Measurements from ENCODE around the gene UPK1A. TPM values are rescaled to one million over a fixed set of nuclear protein-coding genes. Genes with fewer than 3 reads are reported as not detected.

UPK1A gene
- total RNA-seq, 1 donor from 2014 or later: 0.65 TPM

DNA sequence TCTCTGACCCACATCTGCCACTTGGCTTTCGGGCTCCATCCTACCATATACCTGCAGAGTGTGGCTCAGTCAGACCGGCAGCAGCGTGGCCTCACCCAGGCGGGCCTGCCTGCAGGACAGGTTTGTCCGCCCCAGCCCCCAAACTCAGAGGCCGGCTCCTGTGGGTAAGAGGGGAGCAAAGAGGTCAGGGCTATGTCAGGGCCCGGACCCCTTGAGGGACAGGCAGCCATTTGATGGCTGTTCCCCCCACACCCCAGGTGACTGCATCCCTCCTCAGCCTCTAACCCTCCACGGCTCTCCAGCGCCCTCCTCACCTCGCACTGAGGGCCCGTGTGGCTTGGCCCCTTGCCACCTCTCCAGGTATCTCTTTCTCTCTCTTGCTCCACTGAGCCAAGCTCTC is 25.7 kb downstream of the UPK1A start:
- no peaks in the 10 kb centered on the region for H3K36me3 Mint-ChIP-seq (ENCODE audit: low read depth)
- H3K27ac Mint-ChIP-seq (ENCODE audit: unreplicated experiment): no peak overlapping the region
- H3K4me3 Mint-ChIP-seq (ENCODE audit: unreplicated experiment): no peak overlapping the region
- H3K4me1 Mint-ChIP-seq (ENCODE audit: low read depth): peaks cover 6% of the 10 kb centered on the region
- no peaks in the 10 kb centered on the region for H3K27me3 Mint-ChIP-seq (ENCODE audit: low read depth)
- no peak for DNase-seq (ENCODE audit: low spot score)
- TF ChIP-seq, protein P1, sequence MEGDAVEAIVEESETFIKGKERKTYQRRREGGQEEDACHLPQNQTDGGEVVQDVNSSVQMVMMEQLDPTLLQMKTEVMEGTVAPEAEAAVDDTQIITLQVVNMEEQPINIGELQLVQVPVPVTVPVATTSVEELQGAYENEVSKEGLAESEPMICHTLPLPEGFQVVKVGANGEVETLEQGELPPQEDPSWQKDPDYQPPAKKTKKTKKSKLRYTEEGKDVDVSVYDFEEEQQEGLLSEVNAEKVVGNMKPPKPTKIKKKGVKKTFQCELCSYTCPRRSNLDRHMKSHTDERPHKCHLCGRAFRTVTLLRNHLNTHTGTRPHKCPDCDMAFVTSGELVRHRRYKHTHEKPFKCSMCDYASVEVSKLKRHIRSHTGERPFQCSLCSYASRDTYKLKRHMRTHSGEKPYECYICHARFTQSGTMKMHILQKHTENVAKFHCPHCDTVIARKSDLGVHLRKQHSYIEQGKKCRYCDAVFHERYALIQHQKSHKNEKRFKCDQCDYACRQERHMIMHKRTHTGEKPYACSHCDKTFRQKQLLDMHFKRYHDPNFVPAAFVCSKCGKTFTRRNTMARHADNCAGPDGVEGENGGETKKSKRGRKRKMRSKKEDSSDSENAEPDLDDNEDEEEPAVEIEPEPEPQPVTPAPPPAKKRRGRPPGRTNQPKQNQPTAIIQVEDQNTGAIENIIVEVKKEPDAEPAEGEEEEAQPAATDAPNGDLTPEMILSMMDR (IDR thresholded peaks at IDR 0.05): no peak
- H3K9me3 Mint-ChIP-seq (ENCODE audit: low read depth): no peaks in the 10 kb centered on the region

DNA sequence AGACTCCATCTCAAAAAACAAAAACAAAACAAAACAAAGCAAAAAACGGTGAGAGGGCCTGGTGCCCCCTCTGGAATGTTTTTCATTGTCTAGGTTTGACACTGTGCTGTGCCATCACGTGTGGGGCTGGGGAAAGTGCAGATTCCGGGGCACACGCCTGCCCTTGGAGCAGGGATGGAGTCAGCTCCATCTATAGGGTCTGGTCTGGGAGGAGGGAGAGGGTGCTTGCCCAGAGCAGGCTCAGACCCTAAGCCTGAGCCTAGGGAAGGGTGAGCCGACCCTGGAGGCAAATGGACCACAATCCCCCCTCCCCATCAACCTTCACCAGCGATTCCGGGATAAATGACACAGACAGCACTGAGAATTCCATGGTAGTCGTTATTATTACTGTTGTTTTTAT is 27.1 kb downstream of the UPK1A start:
- DNase-seq (ENCODE audit: low spot score): no peak
- Mint-ChIP-seq H3K9me3 (ENCODE audit: low read depth) (no peaks in the 10 kb centered on the region), H3K4me1 (ENCODE audit: low read depth) (peaks cover 6% of the 10 kb centered on the region), H3K4me3 (ENCODE audit: unreplicated experiment) (no peak overlapping the region), H3K36me3 (ENCODE audit: low read depth) (no peaks in the 10 kb centered on the region), H3K27me3 (ENCODE audit: low read depth) (no peaks in the 10 kb centered on the region), H3K27ac (ENCODE audit: unreplicated experiment) (no peak overlapping the region)
- TF ChIP-seq, protein P1 (IDR thresholded peaks at IDR 0.05): no peak

DNA sequence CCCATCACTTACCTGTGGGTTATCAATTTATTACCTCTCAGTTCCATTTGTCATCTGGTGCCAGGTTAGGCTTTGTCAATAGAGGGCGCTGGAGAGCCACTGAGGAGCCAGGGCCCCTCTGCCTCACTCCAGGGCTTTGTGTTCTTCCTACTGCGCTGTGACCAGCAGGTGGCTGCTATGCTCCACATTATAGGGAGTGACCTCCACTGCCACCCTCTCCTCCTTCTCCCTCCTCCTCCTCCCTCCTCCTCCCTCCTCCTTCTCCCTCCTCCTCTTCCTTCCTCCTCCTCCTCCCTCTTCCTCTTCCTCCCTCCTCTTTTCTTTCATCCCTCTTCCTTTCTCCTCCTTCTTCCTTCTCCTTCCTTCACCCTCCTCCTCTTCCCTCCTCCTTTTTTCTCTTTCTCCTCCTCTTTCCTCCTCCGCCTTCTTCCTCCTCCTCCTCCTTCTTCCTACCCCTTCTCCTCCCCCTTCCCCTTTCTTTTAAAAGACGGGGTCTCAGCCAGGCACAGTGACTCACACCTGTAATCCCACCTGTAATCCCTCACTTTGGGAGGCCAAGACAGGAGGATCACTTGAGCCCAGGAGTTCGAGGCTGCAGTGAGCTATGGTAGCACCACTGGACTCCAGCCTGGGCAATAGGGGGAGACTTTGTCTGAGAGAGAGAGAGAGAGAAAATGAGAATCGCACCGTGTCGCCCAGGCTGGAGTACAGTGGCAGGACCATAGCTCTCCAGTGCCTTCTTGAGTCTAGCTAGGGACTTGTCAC is 27.7 kb downstream of the UPK1A start:
- Mint-ChIP-seq H3K4me1 (ENCODE audit: low read depth) (peaks cover 6% of the 10 kb centered on the region), H3K27ac (ENCODE audit: unreplicated experiment) (no peak overlapping the region), H3K9me3 (ENCODE audit: low read depth) (no peaks in the 10 kb centered on the region), H3K4me3 (ENCODE audit: unreplicated experiment) (no peak overlapping the region), H3K36me3 (ENCODE audit: low read depth) (no peaks in the 10 kb centered on the region), H3K27me3 (ENCODE audit: low read depth) (no peaks in the 10 kb centered on the region)
- TF ChIP-seq, protein P1 (IDR thresholded peaks at IDR 0.05): peak; percentile 94
- DNase-seq (ENCODE audit: low spot score): no peak

DNA sequence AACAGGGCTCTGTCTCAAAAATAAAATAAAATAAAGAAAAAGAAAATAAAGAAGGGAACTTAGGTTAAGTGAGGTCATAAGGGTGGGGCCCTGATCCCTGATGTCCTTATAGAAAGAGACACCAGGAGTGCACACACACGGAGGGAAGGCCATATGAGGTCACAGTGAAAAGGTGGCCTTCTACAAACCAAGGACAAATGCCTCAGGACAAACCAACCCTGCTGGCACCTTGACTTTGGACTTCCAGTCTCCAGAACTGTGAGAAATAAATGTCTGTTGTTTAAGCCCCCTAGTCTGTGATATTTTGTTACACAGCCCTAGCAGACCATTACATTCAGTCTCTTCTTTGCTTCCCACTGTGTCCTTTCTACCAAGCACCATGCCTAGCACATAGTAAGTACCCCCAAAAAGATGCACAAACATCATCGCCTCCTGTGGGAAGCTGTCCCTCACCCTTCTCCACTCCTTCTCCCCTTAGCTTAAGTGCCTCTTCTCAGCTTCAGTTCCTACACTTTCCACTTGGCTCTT is 29.6 kb downstream of the UPK1A start:
- TF ChIP-seq, protein P1 (IDR thresholded peaks at IDR 0.05): no peak
- Mint-ChIP-seq H3K27ac (ENCODE audit: unreplicated experiment) (no peak overlapping the region), H3K9me3 (ENCODE audit: low read depth) (no peaks in the 10 kb centered on the region), H3K4me3 (ENCODE audit: unreplicated experiment) (no peak overlapping the region), H3K4me1 (ENCODE audit: low read depth) (no peaks in the 10 kb centered on the region), H3K36me3 (ENCODE audit: low read depth) (no peaks in the 10 kb centered on the region), H3K27me3 (ENCODE audit: low read depth) (no peaks in the 10 kb centered on the region)
- no peak for DNase-seq (ENCODE audit: low spot score)

DNA sequence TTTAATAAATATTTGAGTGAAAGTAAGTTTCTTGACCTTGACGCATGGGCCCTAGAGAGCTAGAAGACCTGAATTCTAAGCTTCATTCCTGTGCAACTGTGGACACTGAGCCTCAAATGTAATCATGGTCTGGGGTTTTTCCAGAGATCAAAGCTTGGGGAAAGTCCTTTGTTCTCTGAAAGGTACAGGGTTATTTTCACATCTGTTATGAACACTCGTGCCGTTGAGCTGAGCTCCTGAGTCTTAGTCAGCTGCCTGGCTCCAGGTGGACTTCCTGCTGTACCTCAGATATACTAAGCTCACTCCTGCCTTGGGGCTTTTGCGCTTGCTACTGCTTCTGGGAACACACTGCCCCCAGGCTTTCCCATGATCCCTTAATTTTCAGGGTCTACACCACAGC is 30.5 kb downstream of the UPK1A start:
- H3K27me3 Mint-ChIP-seq (ENCODE audit: low read depth): no peaks in the 10 kb centered on the region
- H3K9me3 Mint-ChIP-seq (ENCODE audit: low read depth): no peaks in the 10 kb centered on the region
- no peaks in the 10 kb centered on the region for H3K4me1 Mint-ChIP-seq (ENCODE audit: low read depth)
- no peak overlapping the region for H3K4me3 Mint-ChIP-seq (ENCODE audit: unreplicated experiment)
- no peak overlapping the region for H3K27ac Mint-ChIP-seq (ENCODE audit: unreplicated experiment)
- TF ChIP-seq, protein P1 (IDR thresholded peaks at IDR 0.05): no peak
- H3K36me3 Mint-ChIP-seq (ENCODE audit: low read depth): no peaks in the 10 kb centered on the region
- no peak for DNase-seq (ENCODE audit: low spot score)

All from chondrocyte (in vitro differentiated cells).